Fibroblast of skin of scalp (primary cell): ENCODE data around the gene DCTN5.
"Not testable (repeated sequence)": the region's sequence is repeated elsewhere in the genome, so short reads cannot be mapped to it uniquely, and the experiment has no call there.

Source experiments
- DNase-seq: peaks from one replicate; pipeline ENCODE4 v3.0.0-alpha.2; 2013

DCTN5 gene

GRCh38 chr16:23694265-23694643 lies 53.0 kb downstream of the DCTN5 start:
- no peak for DNase-seq

- DNase-seq, result peak; percentile 11
These were observed 53.5 kb downstream of the DCTN5 start for GRCh38 chr16:23694644-23695373.

GRCh38 chr16:23695756-23696155 lies 54.5 kb downstream of the DCTN5 start:
- no peak for DNase-seq

- no peak for DNase-seq
These were observed 57.8 kb downstream of the DCTN5 start for GRCh38 chr16:23699100-23699499.

- no peak for DNase-seq
These were observed 58.8 kb downstream of the DCTN5 start for GRCh38 chr16:23700093-23700492.

- DNase-seq, result no peak
These were observed 59.2 kb downstream of the DCTN5 start for GRCh38 chr16:23700509-23700908.

- DNase-seq, result no peak
These were observed 59.8 kb downstream of the DCTN5 start for GRCh38 chr16:23701045-23701444.

GRCh38 chr16:23702951-23703350 lies 61.7 kb downstream of the DCTN5 start:
- DNase-seq, result no peak

- no peak for DNase-seq
These were observed 63.7 kb downstream of the DCTN5 start for GRCh38 chr16:23704772-23705516.

GRCh38 chr16:23705517-23705902 lies 64.2 kb downstream of the DCTN5 start:
- no peak for DNase-seq

- no peak for DNase-seq
These were observed 65.2 kb downstream of the DCTN5 start for GRCh38 chr16:23706439-23706838.

- DNase-seq, result no peak
These were observed 68.3 kb downstream of the DCTN5 start for GRCh38 chr16:23709536-23709935.

- DNase-seq, result no peak
These were observed 68.7 kb downstream of the DCTN5 start for GRCh38 chr16:23710008-23710407.

- DNase-seq, result no peak
These were observed 69.2 kb downstream of the DCTN5 start for GRCh38 chr16:23710504-23710903.

GRCh38 chr16:23711785-23712184 lies 70.5 kb downstream of the DCTN5 start:
- DNase-seq, result no peak

- DNase-seq, result no peak
These were observed 71.7 kb downstream of the DCTN5 start, which contains the start of gene ERN2 for GRCh38 chr16:23712976-23713375. ERN2 (minus strand) TSS chr16:23713222; CDS start chr16:23713187, 35 bp downstream.

GRCh38 chr16:23716484-23716883 lies 75.2 kb downstream of the DCTN5 start:
- DNase-seq, result no peak

- not testable (repeated sequence) for DNase-seq
These were observed 81.5 kb downstream of the DCTN5 start for GRCh38 chr16:23722613-23723240.

- DNase-seq, result no peak
These were observed 83.0 kb downstream of the DCTN5 start for GRCh38 chr16:23724096-23724784.

GRCh38 chr16:23724785-23725131 lies 83.5 kb downstream of the DCTN5 start:
- no peak for DNase-seq

- DNase-seq, result no peak
These were observed 85.4 kb downstream of the DCTN5 start for GRCh38 chr16:23726710-23727109.
